Measurements from ENCODE around the gene FOLR3. TPM values are rescaled to one million over a fixed set of nuclear protein-coding genes. Genes with fewer than 3 reads are reported as not detected.
"Not testable (repeated sequence)": the region's sequence is repeated elsewhere in the genome, so short reads cannot be mapped to it uniquely, and the experiment has no call there.

The FOLR3 gene
- total RNA-seq, 4 donors from 2014 or later: 0.35 TPM; not detected in 3

- WGBS, 2 donors: 64 to 71% methylated on average over 4 of the region's 4 CpGs
- no peaks in the 10 kb centered on the region for H3K36me3 ChIP-seq
- TF ChIP-seq, protein P1, sequence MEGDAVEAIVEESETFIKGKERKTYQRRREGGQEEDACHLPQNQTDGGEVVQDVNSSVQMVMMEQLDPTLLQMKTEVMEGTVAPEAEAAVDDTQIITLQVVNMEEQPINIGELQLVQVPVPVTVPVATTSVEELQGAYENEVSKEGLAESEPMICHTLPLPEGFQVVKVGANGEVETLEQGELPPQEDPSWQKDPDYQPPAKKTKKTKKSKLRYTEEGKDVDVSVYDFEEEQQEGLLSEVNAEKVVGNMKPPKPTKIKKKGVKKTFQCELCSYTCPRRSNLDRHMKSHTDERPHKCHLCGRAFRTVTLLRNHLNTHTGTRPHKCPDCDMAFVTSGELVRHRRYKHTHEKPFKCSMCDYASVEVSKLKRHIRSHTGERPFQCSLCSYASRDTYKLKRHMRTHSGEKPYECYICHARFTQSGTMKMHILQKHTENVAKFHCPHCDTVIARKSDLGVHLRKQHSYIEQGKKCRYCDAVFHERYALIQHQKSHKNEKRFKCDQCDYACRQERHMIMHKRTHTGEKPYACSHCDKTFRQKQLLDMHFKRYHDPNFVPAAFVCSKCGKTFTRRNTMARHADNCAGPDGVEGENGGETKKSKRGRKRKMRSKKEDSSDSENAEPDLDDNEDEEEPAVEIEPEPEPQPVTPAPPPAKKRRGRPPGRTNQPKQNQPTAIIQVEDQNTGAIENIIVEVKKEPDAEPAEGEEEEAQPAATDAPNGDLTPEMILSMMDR (IDR thresholded peaks at IDR 0.05): no peak
- TF ChIP-seq POLR2A (IDR thresholded peaks at IDR 0.05): no peak
Measured at GRCh38 chr11:72150882-72151281, 15.4 kb downstream of the FOLR3 start.

GRCh38 chr11:72153874-72154273 lies 18.3 kb downstream of the FOLR3 start:
- H3K4me3 ChIP-seq; H3K9me3 ChIP-seq; intact Hi-C loops (cut with DNase I); H3K27ac ChIP-seq; H3K36me3 ChIP-seq; H3K27me3 ChIP-seq; H3K4me1 ChIP-seq; DNase-seq: not testable (repeated sequence)
- WGBS, 2 donors: 79 to 92% methylated on average over 6 of the region's 6 CpGs

More at GRCh38 chr11:72150882-72151281, 15.4 kb downstream of the FOLR3 start:
- H3K27ac ChIP-seq: no peak overlapping the region
- no peak for DNase-seq
- H3K4me3 ChIP-seq: no peak overlapping the region
- peaks cover 0 to 5% (median 0%) of the 10 kb centered on the region in 3 donors for H3K4me1 ChIP-seq
- intact Hi-C loops (cut with DNase I): no loop called here
- H3K9me3 ChIP-seq: no peaks in the 10 kb centered on the region
- no peaks in the 10 kb centered on the region for H3K27me3 ChIP-seq

- TF ChIP-seq, protein P1 (IDR thresholded peaks at IDR 0.05): no peak
- TF ChIP-seq POLR2A (IDR thresholded peaks at IDR 0.05): no peak
- Histone ChIP-seq H3K4me1 (peaks cover 0 to 5% (median 0%) of the 10 kb centered on the region in 3 donors), H3K27ac (no peak overlapping the region), H3K4me3 (no peak overlapping the region), H3K36me3 (no peaks in the 10 kb centered on the region), H3K9me3 (no peaks in the 10 kb centered on the region), H3K27me3 (peaks cover 0 to 12% (median 0%) of the 10 kb centered on the region in 4 donors)
- no peak for DNase-seq
- WGBS, 2 donors: 84 to 89% methylated on average over 2 to 3 of the region's 3 CpGs
- intact Hi-C loops (cut with DNase I): no loop called here
Measured at GRCh38 chr11:72154816-72155215, 19.3 kb downstream of the FOLR3 start.

DNA sequence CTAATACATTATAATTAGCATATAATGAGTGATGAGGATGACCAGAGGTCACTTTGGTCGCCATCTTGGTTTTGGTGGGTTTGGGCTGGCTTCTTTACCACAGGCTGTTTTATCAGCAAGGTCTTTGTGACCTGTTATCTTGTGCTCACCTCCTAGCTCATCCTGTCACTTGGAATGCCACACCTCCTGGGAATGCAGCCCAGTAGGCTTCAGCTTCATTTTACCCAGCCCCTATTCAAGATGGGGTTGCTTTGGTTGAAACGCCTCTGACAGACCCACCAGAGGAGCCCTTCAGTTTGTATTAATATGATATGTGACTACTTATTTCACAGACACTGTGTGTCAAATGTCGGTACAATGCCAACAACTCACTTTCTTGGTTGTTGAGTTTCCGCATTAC lies 20.2 kb downstream of the FOLR3 start:
- 66 to 79% methylated on average over 4 of the region's 4 CpGs for WGBS, 2 donors
- intact Hi-C loops (cut with DNase I): no loop called here
- Histone ChIP-seq H3K27ac (no peak overlapping the region), H3K36me3 (no peaks in the 10 kb centered on the region), H3K4me3 (no peak overlapping the region), H3K9me3 (no peaks in the 10 kb centered on the region), H3K27me3 (peaks cover 0 to 16% (median 0%) of the 10 kb centered on the region in 4 donors), H3K4me1 (peaks cover 0 to 5% (median 0%) of the 10 kb centered on the region in 3 donors)
- DNase-seq: no peak
- TF ChIP-seq, protein P1 (IDR thresholded peaks at IDR 0.05): no peak
- no peak for TF ChIP-seq POLR2A (IDR thresholded peaks at IDR 0.05)

DNA sequence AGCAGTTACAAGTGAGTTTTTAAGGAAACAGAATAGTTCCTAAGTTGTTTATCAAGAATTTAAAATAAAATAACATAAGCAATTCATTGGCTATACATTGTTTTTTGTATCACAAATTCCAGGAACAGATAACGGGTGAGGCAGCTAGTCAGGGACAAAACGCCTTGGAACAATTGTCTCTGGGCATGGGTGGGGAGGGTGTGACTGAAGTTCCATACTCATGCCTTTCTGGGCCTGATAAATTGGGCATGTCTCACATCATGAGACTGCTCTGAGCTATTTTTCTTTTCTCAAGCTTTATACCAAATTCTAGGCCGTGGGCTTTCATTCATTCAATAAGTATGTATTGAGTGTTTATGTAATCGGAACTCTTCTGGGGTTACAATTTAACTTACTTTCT lies 21.6 kb downstream of the FOLR3 start:
- H3K9me3 ChIP-seq: no peaks in the 10 kb centered on the region
- WGBS, 2 donors: 60 to 69% methylated on average over 4 of the region's 4 CpGs

More for the DNA sequence above, 21.6 kb downstream of the FOLR3 start:
- H3K36me3 ChIP-seq: no peaks in the 10 kb centered on the region
- peaks cover 0 to 16% (median 0%) of the 10 kb centered on the region in 4 donors for H3K27me3 ChIP-seq
- no peak overlapping the region for H3K27ac ChIP-seq
- DNase-seq: no peak
- peaks cover 0 to 1% (median 0%) of the 10 kb centered on the region in 3 donors for H3K4me1 ChIP-seq
- TF ChIP-seq POLR2A (IDR thresholded peaks at IDR 0.05): no peak
- TF ChIP-seq, protein P1 (IDR thresholded peaks at IDR 0.05): no peak
- no peak overlapping the region for H3K4me3 ChIP-seq
- intact Hi-C loops (cut with DNase I): no loop called here
